Limb (tissue), 2 donors: ENCODE results near the gene LENG1.
A peak's percentile ranks its signal among the peaks of the same experiment; 100 is the strongest.

ENCODE experiments used
- DNase-seq, 2 donors: peaks; one replicate each; pipeline ENCODE4 v3.0.0-alpha.2; 2016; ENCODE audit errors: extremely low spot score in 2 of 2

The LENG1 gene

DNA sequence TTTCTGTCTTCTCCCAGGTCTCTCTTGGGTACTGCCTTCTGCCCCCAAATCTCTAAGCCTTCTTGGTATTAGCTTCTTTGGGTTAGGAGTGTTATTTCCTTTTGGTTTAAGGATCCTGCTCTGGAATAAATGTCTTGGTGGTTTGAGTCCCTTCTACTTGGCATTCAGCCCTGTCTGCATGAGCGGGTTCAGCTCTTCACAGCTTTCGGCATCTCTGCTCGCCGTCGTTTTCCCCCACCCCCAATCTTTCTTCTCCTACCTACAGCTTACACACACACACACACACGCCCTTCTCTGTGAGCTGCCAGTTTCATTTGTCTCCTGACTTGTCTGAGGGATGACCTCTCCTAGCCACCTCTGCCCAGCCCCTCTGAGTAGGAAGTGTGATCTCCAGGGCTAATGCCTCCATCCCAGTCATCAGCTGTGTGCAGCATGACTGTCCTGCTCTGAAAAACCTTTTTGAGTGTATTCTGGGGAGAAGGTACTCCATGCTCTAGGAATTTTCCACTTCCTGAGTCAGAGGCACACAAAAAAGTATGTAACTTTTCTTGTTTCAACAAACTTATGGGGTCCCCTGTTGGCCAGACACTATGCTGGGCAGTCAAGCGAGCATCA lies 17.2 kb downstream of the LENG1 start:
- no peak for DNase-seq

DNA sequence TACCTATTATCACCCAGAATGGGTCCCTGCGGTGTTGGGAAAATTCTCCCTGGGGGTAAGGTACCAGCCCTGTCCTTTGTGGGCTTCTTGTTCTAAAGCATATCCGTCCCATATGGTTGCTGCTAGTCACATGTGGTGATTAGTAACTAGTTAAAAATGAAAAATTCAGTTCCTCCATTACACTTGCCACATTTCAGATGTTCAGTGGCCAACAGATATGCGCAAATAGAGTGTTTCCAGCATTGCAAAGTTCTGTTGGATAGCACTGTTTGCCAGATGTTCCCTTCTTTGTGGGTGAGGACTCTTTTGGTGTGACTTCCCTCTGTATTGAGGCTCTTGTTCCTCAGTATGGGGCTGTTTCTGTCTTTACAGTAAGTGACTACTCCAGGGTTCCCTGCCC lies 18.2 kb downstream of the LENG1 start:
- DNase-seq: no peak

- DNase-seq: no peak
These were observed 20.8 kb downstream of the LENG1 start for GRCh38 chr19:54138489-54139256.

DNA sequence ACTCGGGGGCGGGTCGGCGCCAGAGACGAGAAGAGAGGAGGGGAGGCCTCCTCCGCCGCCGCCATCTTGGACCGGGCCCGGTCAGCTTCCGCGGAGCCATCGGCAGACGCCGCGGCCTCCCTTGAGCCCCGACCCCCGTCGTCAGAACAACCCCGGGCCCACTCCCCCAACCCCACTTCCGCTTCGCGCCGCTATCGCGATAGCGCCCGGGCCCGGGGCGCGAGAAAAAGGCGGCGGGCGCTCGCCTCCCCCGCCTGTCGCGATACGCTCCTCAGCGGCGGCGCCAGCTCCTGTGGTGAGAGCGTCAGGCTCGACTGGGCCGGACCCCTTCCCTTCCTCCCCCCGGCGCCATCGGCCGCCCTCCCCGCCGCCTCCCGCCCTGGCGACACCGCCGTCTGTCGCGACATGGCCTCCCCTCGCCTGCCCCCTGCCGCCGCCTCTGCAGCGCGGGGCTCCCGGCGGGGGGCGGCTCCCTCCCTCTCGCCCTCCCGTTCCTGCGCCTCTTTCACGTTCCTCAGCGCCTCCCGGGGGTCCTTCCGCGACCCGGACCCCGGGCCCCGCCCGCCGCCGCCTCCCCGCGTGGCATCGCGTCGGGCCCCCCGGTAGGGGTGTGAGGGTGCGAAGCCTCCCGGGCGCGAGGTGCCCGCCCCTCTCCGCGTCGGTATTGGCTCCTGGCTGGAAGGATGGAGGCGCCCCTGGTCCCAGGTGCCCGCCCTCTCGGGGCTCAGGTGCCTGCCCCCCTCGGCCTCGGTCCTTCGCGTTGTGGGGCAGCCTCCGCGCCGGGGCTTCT lies 21.6 kb downstream of the LENG1 start, which contains the start of gene CNOT3:
CNOT3 (plus strand) TSS at position 64 of the 790 bp plus-strand sequence. CDS start 5,217 bp downstream, outside the sequence.
- peak in 1 of 2 donors; percentile 61 for DNase-seq

DNA sequence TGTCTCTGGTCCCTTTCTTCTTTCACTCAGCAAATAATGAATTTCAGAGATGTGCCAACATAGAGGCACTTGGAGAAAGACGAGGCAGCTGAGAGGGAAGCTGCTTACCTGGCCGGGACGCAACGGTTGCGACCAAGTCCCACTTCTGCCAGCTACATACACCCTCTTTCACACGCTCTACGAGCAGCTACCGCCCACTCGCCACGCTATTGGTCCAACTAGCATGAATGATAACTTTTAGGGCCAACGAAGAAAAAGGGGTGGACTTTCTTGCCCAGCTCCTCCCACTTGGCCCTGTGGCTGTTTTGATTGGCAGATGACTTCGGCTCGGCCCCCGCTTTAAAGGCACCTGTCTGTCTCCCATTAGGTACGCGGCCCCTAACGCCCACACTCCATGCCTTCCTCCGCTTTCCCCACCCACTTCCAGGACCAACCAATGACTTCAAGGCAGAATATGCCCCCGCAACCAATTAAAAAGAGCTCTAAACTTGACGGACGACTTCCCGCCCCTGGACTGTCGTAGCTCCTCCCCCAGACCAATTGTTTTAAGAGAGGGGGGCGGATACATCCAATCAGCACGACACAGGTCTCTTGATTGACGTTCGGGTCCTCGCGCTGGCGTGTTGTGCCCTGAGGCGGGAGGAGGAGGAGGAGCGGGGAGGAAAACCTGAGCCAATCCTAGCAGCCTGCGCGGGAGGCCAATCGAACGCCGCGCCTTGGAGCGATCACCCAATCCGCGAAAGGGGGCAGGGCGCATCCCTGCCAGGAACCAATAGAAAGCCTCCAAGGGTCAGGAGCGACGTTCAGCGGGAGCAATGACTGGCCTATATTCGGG lies 22.4 kb downstream of the LENG1 start:
- peak; percentile 99 to 100 for DNase-seq

GRCh38 chr19:54136086-54136863 lies 23.2 kb downstream of the LENG1 start:
- no peak for DNase-seq

- no peak for DNase-seq
These were observed 25.4 kb downstream of the LENG1 start for GRCh38 chr19:54133957-54134590.

- DNase-seq: peak; percentile 33 to 71
These were observed 26.1 kb downstream of the LENG1 start for GRCh38 chr19:54133312-54133956.

- DNase-seq: no peak
These were observed 29.9 kb downstream of the LENG1 start for GRCh38 chr19:54129617-54129996.

DNA sequence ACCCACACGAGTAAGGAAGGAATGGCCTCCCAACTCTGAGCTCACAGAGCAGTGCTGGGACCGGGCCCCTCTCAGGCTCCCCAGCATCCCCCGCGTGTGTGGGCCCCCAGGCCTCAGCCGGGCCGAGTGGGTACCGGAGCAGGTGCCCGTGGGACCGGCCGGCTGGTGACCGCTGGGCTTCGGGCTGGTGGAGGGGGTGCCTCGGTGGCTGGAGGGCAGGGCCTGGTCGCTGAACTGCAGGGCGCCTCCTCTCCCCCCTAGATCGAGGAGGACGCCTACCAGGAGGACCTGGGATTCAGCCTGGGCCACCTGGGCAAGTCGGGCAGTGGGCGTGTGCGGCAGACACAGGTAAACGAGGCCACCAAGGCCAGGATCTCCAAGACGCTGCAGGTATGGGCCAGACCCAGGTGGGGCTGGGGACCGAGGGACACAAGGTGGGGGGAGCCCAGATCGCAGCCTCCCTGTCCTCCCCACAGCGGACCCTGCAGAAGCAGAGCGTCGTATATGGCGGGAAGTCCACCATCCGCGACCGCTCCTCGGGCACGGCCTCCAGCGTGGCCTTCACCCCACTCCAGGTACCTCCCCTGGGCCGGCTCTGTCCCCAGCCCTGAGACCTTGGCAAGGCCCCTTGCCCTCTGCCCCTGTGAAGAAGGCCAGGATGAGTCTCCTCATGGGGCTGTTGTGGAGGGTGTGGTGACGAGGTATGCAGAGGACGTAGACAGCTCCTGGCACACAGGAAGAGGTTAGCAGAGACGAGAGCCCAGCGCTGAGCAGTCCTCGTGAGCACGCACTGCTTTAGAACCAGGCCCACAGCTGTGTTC lies 30.5 kb downstream of the LENG1 start:
- no peak for DNase-seq

GRCh38 chr19:54128441-54128725 lies 31.1 kb downstream of the LENG1 start:
- no peak for DNase-seq

GRCh38 chr19:54127688-54128440 lies 31.7 kb downstream of the LENG1 start:
- DNase-seq: no peak

- no peak for DNase-seq
These were observed 33.8 kb downstream of the LENG1 start for GRCh38 chr19:54125713-54126112.

DNA sequence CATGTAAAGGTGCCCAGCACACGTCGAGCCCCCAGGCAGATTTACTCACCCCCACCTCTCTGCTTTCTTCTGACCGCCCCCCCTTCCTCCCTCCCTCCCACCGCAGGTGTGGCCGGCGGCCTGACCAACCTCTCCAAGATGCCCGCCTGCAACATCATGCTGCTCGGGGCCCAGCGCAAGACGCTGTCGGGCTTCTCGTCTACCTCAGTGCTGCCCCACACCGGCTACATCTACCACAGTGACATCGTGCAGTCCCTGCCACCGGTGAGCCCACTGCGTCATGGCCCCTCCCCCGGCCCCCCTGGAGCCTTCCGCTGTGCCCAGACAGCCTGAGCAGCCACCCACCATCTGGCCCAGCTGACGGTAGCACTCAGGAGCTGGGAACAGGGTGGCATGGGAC lies 35.1 kb downstream of the LENG1 start:
- no peak for DNase-seq

DNA sequence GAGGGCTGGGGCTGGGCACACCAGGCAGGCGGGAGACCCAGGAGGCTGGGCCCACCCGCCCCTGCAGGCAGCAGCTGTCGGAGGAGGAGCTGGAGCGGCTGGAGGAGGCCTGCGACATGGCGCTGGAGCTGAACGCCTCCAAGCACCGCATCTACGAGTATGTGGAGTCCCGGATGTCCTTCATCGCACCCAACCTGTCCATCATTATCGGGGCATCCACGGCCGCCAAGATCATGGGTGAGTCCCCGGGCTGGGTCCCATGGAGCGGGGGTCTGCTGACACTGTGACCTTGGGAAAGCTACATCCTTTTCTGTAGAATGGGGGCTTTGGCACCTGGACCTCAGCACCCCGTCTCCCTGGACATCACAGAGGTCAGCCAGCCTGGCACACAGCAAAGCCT lies 35.8 kb downstream of the LENG1 start:
- DNase-seq: no peak

- DNase-seq: no peak
These were observed 38.3 kb downstream of the LENG1 start for GRCh38 chr19:54121259-54121658.

GRCh38 chr19:54115109-54116063 lies 44.1 kb downstream of the LENG1 start, which contains the start of the genes PRPF31 and TFPT:
PRPF31 (plus strand) TSS chr19:54115754; CDS start chr19:54118279, 2,525 bp downstream.
TFPT (minus strand) TSS chr19:54115657; CDS start chr19:54115269, 388 bp downstream.
- DNase-seq: peak; percentile 95 to 99
